Loucy (cell line): ENCODE results near the gene SV2B.

Experiments
- CTCF ChIP-seq: fragments of 200-600 bp; sonication (generic); conservative IDR thresholded peaks from 2 replicates; pipeline ENCODE4 v1.5.1; 2014; ENCODE audit warnings: mild to moderate bottlenecking, antibody characterized with exemption, low read length
- EZH2phosphoT487 ChIP-seq: fragments of 200-600 bp; IDR thresholded peaks from 2 replicates; pipeline ENCODE4 v1.6.1; 2018; ENCODE audit warnings: antibody characterized with exemption, mild to moderate bottlenecking, moderate library complexity, borderline replicate concordance

- TF ChIP-seq CTCF (no peak), EZH2phosphoT487 (no peak)
Measured at GRCh38 chr15:91109885-91110284, 9.8 kb downstream of the SV2B start.
